GM12892 (cell line): ENCODE measurements around the gene SH3GLB1.

Source experiments
- POLR2A ChIP-seq: IDR thresholded peaks from 2 replicates; pipeline ENCODE4 v1.6.1; 2011; ENCODE audit warnings: low read depth, low read length, control low read depth
- POLR2AphosphoS5 ChIP-seq: IDR thresholded peaks from 2 replicates; pipeline ENCODE4 v1.6.1; 2011; ENCODE audit warnings: low read depth, low read length, control low read depth
- TAF1 ChIP-seq: IDR thresholded peaks from 2 replicates; pipeline ENCODE4 v1.6.1; 2011; ENCODE audit warnings: low read depth, mild to moderate bottlenecking, control low read depth, low read length, borderline replicate concordance

DNA sequence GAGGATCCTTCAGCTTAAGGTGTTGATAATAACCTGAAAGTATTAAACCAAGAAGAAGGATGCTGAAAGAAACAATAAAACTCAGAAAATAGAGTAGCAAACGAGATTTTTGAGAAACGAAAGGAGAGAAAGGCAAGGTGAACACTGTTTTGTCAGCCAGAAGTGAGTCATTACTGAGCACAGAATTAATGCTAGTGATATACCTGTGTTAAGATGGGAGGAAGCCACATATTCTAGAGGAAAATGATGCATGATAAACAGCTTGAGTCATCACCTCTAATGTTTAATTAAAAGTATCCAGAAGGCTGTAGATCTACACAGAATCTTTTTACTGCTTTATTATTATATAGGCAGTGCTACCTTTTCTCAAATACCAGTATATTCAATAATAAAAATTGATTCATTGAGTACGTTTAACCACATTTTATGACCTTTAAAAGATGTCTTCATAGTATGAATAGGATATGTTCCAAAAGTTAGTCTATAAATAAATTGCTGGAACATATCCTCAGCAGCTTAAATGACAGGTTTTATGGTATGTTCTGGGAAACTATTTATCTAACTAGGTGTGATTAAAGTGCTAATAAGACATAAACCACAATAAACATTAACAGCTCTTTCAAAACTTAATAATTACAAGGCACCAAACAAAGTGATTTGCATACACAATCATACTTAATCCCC is 10.3 kb downstream of the SH3GLB1 start:
- TF ChIP-seq POLR2AphosphoS5 (no peak), POLR2A (no peak), TAF1 (no peak)
